Upper lobe of right lung (tissue), 1 donor: Measurements from ENCODE around the gene BSG. TPM values are rescaled to one million over a fixed set of nuclear protein-coding genes. Genes with fewer than 3 reads are reported as not detected.
A peak's percentile ranks its signal among the peaks of the same experiment; 100 is the strongest.

Experiments used
- ATAC-seq: fragments of 200-7000 bp; cut with Tn5 transposase; one replicate; pipeline ENCODE4 v1.9.1; 2020; ENCODE audit warnings: mild to moderate bottlenecking, moderate library complexity
- DNase-seq: peaks from one replicate; pipeline ENCODE4 v3.0.0-alpha.2; 2020
- H3K27ac ChIP-seq: fragments of 200-600 bp; one replicate; pipeline ENCODE4 v1.8.0; 2022
- H3K27me3 ChIP-seq: fragments of 200-600 bp; one replicate; pipeline ENCODE4 v1.8.0; 2022; ENCODE audit warnings: mild to moderate bottlenecking
- H3K36me3 ChIP-seq: fragments of 200-600 bp; one replicate; pipeline ENCODE4 v1.8.0; 2022
- H3K4me1 ChIP-seq: fragments of 200-600 bp; one replicate; pipeline ENCODE4 v1.8.0; 2022
- H3K4me3 ChIP-seq: fragments of 200-600 bp; one replicate; pipeline ENCODE4 v1.8.0; 2022; ENCODE audit warnings: mild to moderate bottlenecking
- H3K9me3 ChIP-seq: fragments of 200-600 bp; one replicate; pipeline ENCODE4 v1.8.0; 2022
- CTCF ChIP-seq: fragments of 200-600 bp; IDR thresholded peaks from one replicate; pipeline ENCODE4 v1.8.0; 2022; ENCODE audit warnings: antibody characterized with exemption
- intact Hi-C: fragments of 100-400 bp; cut with DNase I; formaldehyde crosslinking; loops from one replicate; pipeline ENCODE4 v1.11.0; 2022
- total RNA-seq: library from RNA; stranded (reverse); fragmentation: NEBNext Ultra II Directional; extraction: Animal tissue kit (Norgen Biotek cat#: 25700); gene quantifications from one replicate; pipeline ENCODE4 v1.2.1, GENCODE V29; 2021
- donor health status: DM: no; HTN: yes; CAD: no; lungs with severe emphysema.

Gene BSG
- total RNA-seq, 1 donor from 2014 or later = 359 TPM

- TF ChIP-seq CTCF = no peak
- ATAC-seq (no peak), DNase-seq (no peak)
- Histone ChIP-seq H3K36me3 (peaks cover 27% of the 10 kb centered on the region), H3K4me3 (no peak overlapping the region), H3K27ac (no peak overlapping the region), H3K27me3 (peaks cover 23% of the 10 kb centered on the region), H3K9me3 (no peaks in the 10 kb centered on the region), H3K4me1 (peaks cover 10% of the 10 kb centered on the region)
- intact Hi-C loops = no loop called here
These were observed 13.2 kb downstream of the BSG start for GRCh38 chr19:585551-586110.

GRCh38 chr19:588093-588740, 15.8 kb downstream of the BSG start:
- ATAC-seq (peak; percentile 59), DNase-seq (peak; percentile 83)
- Histone ChIP-seq H3K4me3 (no peak overlapping the region), H3K27me3 (peaks cover 49% of the 10 kb centered on the region), H3K9me3 (no peaks in the 10 kb centered on the region), H3K27ac (no peak overlapping the region), H3K4me1 (peaks cover 10% of the 10 kb centered on the region), H3K36me3 (peaks cover 4% of the 10 kb centered on the region)
- TF ChIP-seq CTCF = peak; percentile 39
- intact Hi-C loops = no loop called here

GRCh38 chr19:588741-589692, 16.6 kb downstream of the BSG start:
- no peak for TF ChIP-seq CTCF
- DNase-seq = no peak
- no peak overlapping the region for H3K27ac ChIP-seq
- H3K36me3 ChIP-seq = no peaks in the 10 kb centered on the region
- ATAC-seq = no peak
- H3K9me3 ChIP-seq = no peaks in the 10 kb centered on the region
- intact Hi-C loops = no loop called here
- H3K27me3 ChIP-seq = peaks cover 51% of the 10 kb centered on the region
- H3K4me1 ChIP-seq = peaks cover 10% of the 10 kb centered on the region
- no peak overlapping the region for H3K4me3 ChIP-seq

GRCh38 chr19:589693-590395, 17.4 kb downstream of the BSG start, which contains the start of gene HCN2:
Gene HCN2 (plus strand): TSS chr19:589881. CDS start chr19:589946, 65 bp downstream.
- H3K9me3 ChIP-seq = no peaks in the 10 kb centered on the region
- H3K27me3 ChIP-seq = peaks cover 51% of the 10 kb centered on the region
- H3K4me1 ChIP-seq = peaks cover 8% of the 10 kb centered on the region
- H3K27ac ChIP-seq = no peak within 1 kb of the TSS
- intact Hi-C loops = no loop called here
- no peak within 1 kb of the TSS for H3K4me3 ChIP-seq
- DNase-seq (no peak), ATAC-seq (no peak)
- H3K36me3 ChIP-seq = no peaks in the 10 kb centered on the region
- no peak for TF ChIP-seq CTCF

GRCh38 chr19:590396-590745, 18.0 kb downstream of the BSG start:
- intact Hi-C loops = no loop called here
- Histone ChIP-seq H3K27me3 (peaks cover 51% of the 10 kb centered on the region), H3K4me3 (no peak overlapping the region), H3K27ac (no peak overlapping the region), H3K4me1 (peaks cover 8% of the 10 kb centered on the region), H3K9me3 (no peaks in the 10 kb centered on the region), H3K36me3 (no peaks in the 10 kb centered on the region)
- ATAC-seq = no peak
- DNase-seq = no peak
- TF ChIP-seq CTCF = no peak
